HEK293T (cell line): ENCODE results near the gene TTC21A.

Experiments used
- CTCF ChIA-PET: fragments of 350-600 bp; formaldehyde crosslinking; extraction: SDS; loops from one replicate; lab custom pipeline; 2021; ENCODE audit warnings: antibody characterized with exemption, inconsistent platforms; lab: Yijun Ruan, JAX
- POLR2A ChIA-PET: fragments of 350-600 bp; formaldehyde crosslinking; extraction: SDS; loops from one replicate; lab custom pipeline; 2020; ENCODE audit warnings: antibody characterized with exemption, inconsistent platforms; lab: Yijun Ruan, JAX
- DNase-seq: peaks from one replicate; pipeline ENCODE4 v3.0.0; 2012; ENCODE audit warnings: mixed read lengths; ENCODE audit errors: extremely low spot score
- ARNT ChIP-seq: fragments of 450-650 bp; IDR thresholded peaks from 2 replicates; pipeline ENCODE4 v1.6.1; 2017; ENCODE audit warnings: mild to moderate bottlenecking
- BHLHE40 ChIP-seq: fragments of 450-650 bp; IDR thresholded peaks from 2 replicates; pipeline ENCODE4 v1.6.1; 2016; ENCODE audit warnings: mild to moderate bottlenecking, moderate library complexity, borderline replicate concordance
- CTBP1 ChIP-seq: fragments of 450-650 bp; IDR thresholded peaks from 2 replicates; pipeline ENCODE4 v1.6.1; 2016; ENCODE audit warnings: borderline replicate concordance
- ELF4 ChIP-seq: fragments of 450-650 bp; IDR thresholded peaks from 2 replicates; pipeline ENCODE4 v1.6.1; 2017; ENCODE audit warnings: antibody characterized with exemption
- FOXA1 ChIP-seq: fragments of 450-650 bp; IDR thresholded peaks from 2 replicates; pipeline ENCODE4 v1.6.1; 2016; ENCODE audit warnings: mild to moderate bottlenecking
- FOXK2 ChIP-seq: fragments of 450-650 bp; IDR thresholded peaks from 2 replicates; pipeline ENCODE4 v1.6.1; 2016; ENCODE audit warnings: mild to moderate bottlenecking
- FOXM1 ChIP-seq: fragments of 450-650 bp; IDR thresholded peaks from 2 replicates; pipeline ENCODE4 v1.6.1; 2017; ENCODE audit warnings: mild to moderate bottlenecking, borderline replicate concordance
- HDGF ChIP-seq: fragments of 450-650 bp; IDR thresholded peaks from 2 replicates; pipeline ENCODE4 v1.6.1; 2017; ENCODE audit warnings: antibody characterized with exemption, borderline replicate concordance
- L3MBTL2 ChIP-seq: fragments of 450-650 bp; conservative IDR thresholded peaks from 2 replicates; pipeline ENCODE4 v1.6.1; 2016; ENCODE audit warnings: mild to moderate bottlenecking
- LEF1 ChIP-seq: fragments of 450-650 bp; IDR thresholded peaks from 2 replicates; pipeline ENCODE4 v1.6.1; 2017; ENCODE audit warnings: mild to moderate bottlenecking, borderline replicate concordance
- NFRKB ChIP-seq: fragments of 450-650 bp; IDR thresholded peaks from 2 replicates; pipeline ENCODE4 v1.6.1; 2016; ENCODE audit warnings: mild to moderate bottlenecking, moderate library complexity
- PKNOX1 ChIP-seq: fragments of 450-650 bp; IDR thresholded peaks from 2 replicates; pipeline ENCODE4 v1.6.1; 2016
- SP1 ChIP-seq: fragments of 450-650 bp; IDR thresholded peaks from 2 replicates; pipeline ENCODE4 v1.6.1; 2017
- SUZ12 ChIP-seq: fragments of 450-650 bp; IDR thresholded peaks from 2 replicates; pipeline ENCODE4 v1.6.1; 2016; ENCODE audit warnings: mild to moderate bottlenecking
- TARDBP ChIP-seq: fragments of 450-650 bp; IDR thresholded peaks from 2 replicates; pipeline ENCODE4 v1.6.1; 2016
- ZNF384 ChIP-seq: fragments of 450-650 bp; IDR thresholded peaks from 2 replicates; pipeline ENCODE4 v1.6.1; 2016

TTC21A gene

GRCh38 chr3:39124876-39125840, 17.7 kb downstream of the TTC21A start:
- TF ChIP-seq BHLHE40 (no peak), ZNF384 (no peak), SUZ12 (no peak), ELF4 (no peak), LEF1 (no peak), PKNOX1 (no peak), CTBP1 (no peak), FOXM1 (no peak), SP1 (no peak), ARNT (no peak), TARDBP (no peak), FOXK2 (no peak), FOXA1 (no peak)
- no peak for DNase-seq
- POLR2A ChIA-PET: no interaction called here
- CTCF ChIA-PET: interaction anchor here (0.6 to 4.1 kb wide), 5 partner anchors 25 to 167 kb away, joined by 3 to 39 read pairs (median 7); no protein-coding TSS in a partner anchor

- no peak for DNase-seq
- ChIA-PET POLR2A (no interaction called here), CTCF (interaction anchor here (1.0 to 4.1 kb wide), 12 partner anchors 10 to 166 kb away, joined by 3 to 39 read pairs (median 4); partner anchors contain the start of gene XIRP1)
- no peak for TF ChIP-seq SP1
- no peak for TF ChIP-seq CTBP1
- no peak for TF ChIP-seq BHLHE40
- no peak for TF ChIP-seq FOXA1
- no peak for TF ChIP-seq TARDBP
- TF ChIP-seq HDGF: no peak
- TF ChIP-seq PKNOX1: no peak
- TF ChIP-seq NFRKB: no peak
- no peak for TF ChIP-seq FOXM1
- no peak for TF ChIP-seq ZNF384
- no peak for TF ChIP-seq LEF1
- TF ChIP-seq ARNT: no peak
- no peak for TF ChIP-seq L3MBTL2
These were observed 18.5 kb downstream of the TTC21A start for GRCh38 chr3:39125841-39126500.

DNA sequence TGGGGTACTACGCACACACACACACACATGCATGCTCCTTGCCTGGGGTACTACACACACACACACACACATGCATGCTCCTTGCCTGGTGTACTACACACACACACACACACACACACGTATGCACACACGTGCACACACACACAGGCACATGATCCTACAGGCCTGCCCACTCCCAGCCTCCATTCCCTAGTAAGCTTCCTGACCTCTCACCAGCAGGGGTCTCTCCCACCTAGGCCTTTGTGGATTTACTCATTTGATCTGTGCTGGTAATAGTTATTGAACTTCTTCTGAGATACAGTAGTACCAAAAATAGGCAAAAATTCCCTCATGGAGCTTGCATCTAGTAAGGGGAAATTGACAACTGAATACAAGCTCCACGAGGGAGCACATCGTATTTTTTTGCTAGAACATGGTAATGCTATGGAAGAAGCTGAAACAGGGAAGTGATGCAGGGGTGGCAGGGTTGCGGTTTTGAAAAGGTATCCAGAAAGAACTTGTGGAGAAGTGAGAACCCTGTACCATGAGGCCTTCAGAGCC, 19.1 kb downstream of the TTC21A start:
- TF ChIP-seq CTBP1 (no peak), TARDBP (no peak), PKNOX1 (no peak), FOXA1 (no peak), FOXM1 (no peak), ARNT (no peak), ELF4 (no peak), LEF1 (no peak), SUZ12 (no peak), FOXK2 (no peak), BHLHE40 (no peak), SP1 (no peak), NFRKB (no peak), L3MBTL2 (no peak), HDGF (no peak)
- no peak for DNase-seq
- POLR2A ChIA-PET: no interaction called here

DNA sequence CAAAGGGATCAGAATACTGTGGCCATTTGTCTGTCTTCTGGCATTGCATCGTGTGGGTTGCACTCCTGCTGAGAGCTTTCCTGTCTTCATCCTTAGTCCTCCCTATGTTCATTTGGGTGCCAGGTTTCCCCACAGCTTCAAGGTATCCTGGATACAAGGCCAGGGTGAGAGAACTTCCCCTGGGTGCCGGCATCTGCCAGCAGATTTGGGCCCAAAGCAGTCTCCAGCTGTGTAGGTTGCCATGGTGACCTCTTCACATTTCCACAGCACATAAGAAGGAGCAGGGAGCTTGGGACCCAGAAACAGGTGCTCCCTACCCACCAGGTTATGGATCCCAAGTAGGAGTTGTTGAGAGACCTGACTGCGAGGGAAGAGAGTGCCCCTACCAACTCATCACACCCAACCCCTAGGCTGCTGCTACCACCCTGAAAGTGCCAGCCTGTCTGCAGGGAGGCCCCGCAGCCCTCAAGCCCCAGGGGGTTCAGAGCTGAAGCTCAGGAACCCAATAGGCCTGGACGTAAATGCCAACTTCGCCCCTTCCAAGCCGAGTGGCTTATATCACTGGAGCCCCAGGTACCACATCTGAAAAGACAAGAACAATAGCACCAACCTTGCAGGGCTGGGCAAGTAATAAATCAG, 19.9 kb downstream of the TTC21A start:
- CTCF ChIA-PET: interaction anchor here (0.6 to 4.1 kb wide), 12 partner anchors 11 to 167 kb away, joined by 3 to 39 read pairs (median 4); partner anchors contain the start of gene XIRP1
- DNase-seq: no peak
- POLR2A ChIA-PET: no interaction called here
- TF ChIP-seq HDGF: no peak
- TF ChIP-seq TARDBP: no peak
- TF ChIP-seq NFRKB: no peak
- TF ChIP-seq ZNF384: no peak
- no peak for TF ChIP-seq ARNT
- TF ChIP-seq LEF1: no peak
- TF ChIP-seq PKNOX1: no peak
- TF ChIP-seq SUZ12: no peak
- TF ChIP-seq FOXM1: no peak
- no peak for TF ChIP-seq FOXA1
- TF ChIP-seq L3MBTL2: no peak
- no peak for TF ChIP-seq SP1
- TF ChIP-seq CTBP1: no peak
- no peak for TF ChIP-seq FOXK2
- TF ChIP-seq ELF4: no peak
- no peak for TF ChIP-seq BHLHE40

More for the DNA sequence above, 19.1 kb downstream of the TTC21A start:
- CTCF ChIA-PET: interaction anchor here (0.6 to 4.1 kb wide), 14 partner anchors 11 to 165 kb away, joined by 3 to 39 read pairs (median 4); partner anchors contain the start of gene XIRP1
